BLaER1 treated with 17β-estradiol and CSF1 and Interleukin-3, amounts not matched to agents 10 nM and 100 nM (cell line): Measurements from ENCODE around the gene RAB13.
"Not testable (repeated sequence)": the region's sequence is repeated elsewhere in the genome, so short reads cannot be mapped to it uniquely, and the experiment has no call there.

Source experiments
- H3K27ac ChIP-seq, 11 experiments: shearing (Covaris generic); formaldehyde crosslinking; 2 replicates each; pipeline ENCODE4 v1.8.1; 2022
- H3K27me3 ChIP-seq, 11 experiments: shearing (Covaris generic); formaldehyde crosslinking; 2 replicates each; pipeline ENCODE4 v1.8.1; 2022
- H3K36me3 ChIP-seq, 11 experiments: shearing (Covaris generic); formaldehyde crosslinking; 2 replicates each; pipeline ENCODE4 v1.8.1; 2022
- H3K4me1 ChIP-seq, 10 experiments: shearing (Covaris generic); formaldehyde crosslinking; 2 replicates each; pipeline ENCODE4 v1.8.1; 2022
- H3K4me2 ChIP-seq, 11 experiments: shearing (Covaris generic); formaldehyde crosslinking; 2 replicates each; pipeline ENCODE4 v1.8.1; 2022
- H3K4me3 ChIP-seq, 10 experiments: shearing (Covaris generic); formaldehyde crosslinking; 2 replicates each; pipeline ENCODE4 v1.8.1; 2022
- H3K9ac ChIP-seq, 11 experiments: shearing (Covaris generic); formaldehyde crosslinking; 2 replicates each; pipeline ENCODE4 v1.8.1; 2022
- H3K9me3 ChIP-seq, 11 experiments: shearing (Covaris generic); formaldehyde crosslinking; replicated peaks in 1 of 11; 2 replicates each; pipeline ENCODE4 v1.8.1; 2022
- H4K20me1 ChIP-seq, 11 experiments: shearing (Covaris generic); formaldehyde crosslinking; 2 replicates each; pipeline ENCODE4 v1.8.1; 2022
- Cebpa-rat ChIP-seq, 11 experiments: shearing (Covaris generic); IDR thresholded peaks; 2 replicates each; pipeline ENCODE4 v1.8.1; 2022

RAB13 gene

GRCh38 chr1:153985941-153986761, at the start of gene RAB13:
RAB13 (minus strand) TSS chr1:153986339; CDS start chr1:153986236, 103 bp downstream.
- Histone ChIP-seq H3K36me3 (peaks cover 0 to 28% (median 23%) of the 10 kb centered on the region in 11 experiments; a peak in 21 of 22 replicates), H3K4me1 (peaks cover 45 to 77% (median 62%) of the 10 kb centered on the region in 10 experiments), H3K9ac (peak within 1 kb of the TSS; percentile 74 to 85 (median 81)), H3K9me3 (no peaks in the 10 kb centered on the region), H3K4me2 (peak within 1 kb of the TSS; percentile 80 to 100 (median 97)), H3K27ac (peak within 1 kb of the TSS; percentile 54 to 89 (median 81)), H3K27me3 (no peaks in the 10 kb centered on the region), H4K20me1 (peaks cover 0 to 8% (median 0%) of the 10 kb centered on the region in 11 experiments; a peak in 5 of 22 replicates), H3K4me3 (peak within 1 kb of the TSS; percentile 51 to 80 (median 67))
- TF ChIP-seq Cebpa-rat (IDR thresholded peaks at IDR 0.05) = no peak

GRCh38 chr1:154033697-154034096, 47.6 kb upstream of the RAB13 start:
- H3K4me1 ChIP-seq, H3K36me3 ChIP-seq, H3K4me3 ChIP-seq, H4K20me1 ChIP-seq, H3K27ac ChIP-seq, H3K4me2 ChIP-seq, H3K27me3 ChIP-seq, H3K9ac ChIP-seq: not testable (repeated sequence)
- H3K9me3 ChIP-seq = peaks cover 0 to 13% (median 8%) of the 10 kb centered on the region in 11 experiments; a peak in 9 of 22 replicates

- Histone ChIP-seq H3K4me2 (no peak overlapping the region), H3K36me3 (no peaks in the 10 kb centered on the region), H3K9me3 (no peaks in the 10 kb centered on the region), H3K27me3 (no peaks in the 10 kb centered on the region), H3K27ac (no peak overlapping the region), H3K4me3 (no peak overlapping the region), H3K4me1 (no peaks in the 10 kb centered on the region), H4K20me1 (no peaks in the 10 kb centered on the region), H3K9ac (no peak overlapping the region)
- no peak for TF ChIP-seq Cebpa-rat (IDR thresholded peaks at IDR 0.05)
These were observed 33.8 kb upstream of the RAB13 start for GRCh38 chr1:154019940-154020339.

DNA sequence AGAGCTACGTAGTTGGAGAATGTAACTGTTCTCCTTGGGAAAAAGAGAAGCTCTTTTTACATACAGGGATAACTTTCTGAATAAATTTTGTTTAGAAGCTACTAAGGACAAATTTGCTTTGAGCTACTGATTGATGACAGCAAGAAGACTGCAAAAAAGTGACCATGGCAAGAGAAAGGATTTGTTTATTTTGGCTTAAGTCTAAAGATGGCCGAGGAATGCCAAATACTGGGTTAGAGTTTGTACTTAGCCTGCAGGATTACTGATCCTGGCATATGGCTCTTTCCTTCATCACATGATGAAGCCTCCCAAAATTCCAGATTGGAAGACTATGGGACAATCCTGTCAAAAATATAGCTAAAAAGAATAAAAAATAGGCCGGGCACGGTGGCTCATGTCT, 33.1 kb upstream of the RAB13 start:
- Histone ChIP-seq H3K27me3 (no peaks in the 10 kb centered on the region), H3K4me3 (no peak overlapping the region), H3K36me3 (no peaks in the 10 kb centered on the region), H3K27ac (no peak overlapping the region), H3K9me3 (no peaks in the 10 kb centered on the region), H3K4me2 (no peak overlapping the region), H3K4me1 (no peaks in the 10 kb centered on the region; a peak in 1 of 20 replicates), H4K20me1 (no peaks in the 10 kb centered on the region), H3K9ac (no peak overlapping the region)
- no peak for TF ChIP-seq Cebpa-rat (IDR thresholded peaks at IDR 0.05)

DNA sequence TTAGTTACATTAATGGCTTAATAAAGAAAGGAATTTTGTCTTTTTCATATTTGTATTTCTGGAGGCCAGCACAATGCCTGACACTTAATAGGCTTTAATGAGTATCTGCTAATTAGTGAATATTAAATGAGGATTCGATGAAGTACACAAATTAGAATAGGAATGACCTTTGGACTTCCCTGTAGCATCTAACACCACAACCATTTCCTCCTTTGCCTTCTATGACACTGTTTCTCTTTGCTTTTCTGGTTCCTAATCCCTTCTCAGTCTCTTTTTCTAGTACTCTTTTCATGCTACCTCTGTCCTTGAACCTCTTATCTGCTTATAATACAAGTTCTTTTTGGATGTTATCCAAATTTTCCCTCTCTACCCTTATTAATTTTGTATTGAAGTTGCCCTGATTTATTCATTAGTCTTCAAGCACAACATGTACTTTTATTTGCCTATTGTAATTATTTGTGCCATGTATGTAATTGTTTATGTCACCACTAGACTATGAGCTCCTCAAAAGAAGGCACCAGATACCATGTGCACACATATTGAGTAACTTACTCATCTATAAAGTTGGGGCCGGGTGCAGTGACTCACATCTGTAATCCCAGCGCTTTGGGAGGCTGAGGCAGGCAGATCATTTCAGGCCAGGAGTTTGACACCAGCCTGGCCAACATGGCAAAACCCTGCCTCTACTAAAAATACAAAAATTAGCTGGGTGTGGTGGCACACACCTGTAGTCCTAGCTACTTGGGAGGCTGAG, 28.2 kb upstream of the RAB13 start:
- Histone ChIP-seq H3K27me3 (no peaks in the 10 kb centered on the region), H3K36me3 (no peaks in the 10 kb centered on the region), H3K9ac (no peak overlapping the region), H3K4me1 (no peaks in the 10 kb centered on the region; a peak in 1 of 20 replicates), H4K20me1 (no peaks in the 10 kb centered on the region), H3K9me3 (no peaks in the 10 kb centered on the region), H3K4me2 (no peak overlapping the region), H3K27ac (no peak overlapping the region), H3K4me3 (no peak overlapping the region)
- no peak for TF ChIP-seq Cebpa-rat (IDR thresholded peaks at IDR 0.05)

GRCh38 chr1:154012543-154012942, 26.4 kb upstream of the RAB13 start:
- not testable (repeated sequence) for H3K4me2 ChIP-seq, H3K4me1 ChIP-seq, H3K27ac ChIP-seq, H3K36me3 ChIP-seq, H3K9ac ChIP-seq, H3K27me3 ChIP-seq, H3K4me3 ChIP-seq, H4K20me1 ChIP-seq, H3K9me3 ChIP-seq

DNA sequence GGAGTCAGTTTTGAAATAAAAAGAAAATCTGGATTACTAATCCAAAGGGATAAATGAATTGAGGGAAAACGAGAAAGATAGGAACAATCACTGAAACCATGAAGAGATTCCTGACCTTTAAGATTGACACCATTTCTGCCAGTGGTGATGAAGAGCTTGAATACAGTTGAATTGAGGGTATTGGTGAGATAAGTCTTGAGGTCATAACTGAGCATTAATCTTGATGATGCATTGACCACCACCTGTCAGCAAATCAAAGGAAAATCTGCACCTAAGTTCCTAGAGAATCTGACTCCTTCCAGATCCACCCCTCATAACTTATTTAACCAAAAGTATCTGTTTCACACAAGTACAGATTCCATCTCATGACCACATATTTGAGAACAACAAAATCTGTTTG, 26.0 kb upstream of the RAB13 start:
- H3K4me1 ChIP-seq = no peaks in the 10 kb centered on the region; a peak in 1 of 20 replicates
- no peaks in the 10 kb centered on the region for H4K20me1 ChIP-seq
- H3K4me2 ChIP-seq = no peak overlapping the region
- no peak overlapping the region for H3K4me3 ChIP-seq
- no peaks in the 10 kb centered on the region for H3K27me3 ChIP-seq
- no peak overlapping the region for H3K9ac ChIP-seq
- H3K9me3 ChIP-seq = no peaks in the 10 kb centered on the region
- no peak overlapping the region for H3K27ac ChIP-seq
- no peaks in the 10 kb centered on the region for H3K36me3 ChIP-seq
- TF ChIP-seq Cebpa-rat (IDR thresholded peaks at IDR 0.05) = no peak

DNA sequence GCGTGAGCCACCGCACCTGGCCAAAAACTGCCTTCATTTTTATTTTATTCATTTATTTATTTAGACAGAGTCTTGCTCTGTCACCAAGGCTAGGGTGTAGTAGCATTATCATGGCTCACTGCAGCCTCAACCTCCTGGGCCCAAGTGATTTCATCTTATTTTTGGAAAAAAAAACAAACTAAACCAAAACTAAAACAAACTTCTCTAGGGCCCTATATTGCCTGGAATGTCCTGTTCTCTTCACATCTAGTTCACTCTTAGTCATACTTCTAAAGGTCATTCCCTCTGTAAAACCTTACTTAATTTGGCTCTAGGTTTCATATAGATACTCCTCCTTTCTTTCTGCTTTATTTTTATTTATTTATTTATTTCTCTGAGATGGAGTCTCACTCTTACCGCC, 20.0 kb upstream of the RAB13 start:
- no peak for TF ChIP-seq Cebpa-rat (IDR thresholded peaks at IDR 0.05)
- no peak overlapping the region for H3K4me2 ChIP-seq
- no peak overlapping the region for H3K9ac ChIP-seq
- H3K9me3 ChIP-seq = no peaks in the 10 kb centered on the region
- H3K4me3 ChIP-seq = no peak overlapping the region
- peaks cover 0 to 3% (median 0%) of the 10 kb centered on the region in 11 experiments; a peak in 1 of 22 replicates for H3K36me3 ChIP-seq
- no peaks in the 10 kb centered on the region for H3K27me3 ChIP-seq
- H4K20me1 ChIP-seq = no peaks in the 10 kb centered on the region
- H3K4me1 ChIP-seq = no peaks in the 10 kb centered on the region
- no peak overlapping the region for H3K27ac ChIP-seq

DNA sequence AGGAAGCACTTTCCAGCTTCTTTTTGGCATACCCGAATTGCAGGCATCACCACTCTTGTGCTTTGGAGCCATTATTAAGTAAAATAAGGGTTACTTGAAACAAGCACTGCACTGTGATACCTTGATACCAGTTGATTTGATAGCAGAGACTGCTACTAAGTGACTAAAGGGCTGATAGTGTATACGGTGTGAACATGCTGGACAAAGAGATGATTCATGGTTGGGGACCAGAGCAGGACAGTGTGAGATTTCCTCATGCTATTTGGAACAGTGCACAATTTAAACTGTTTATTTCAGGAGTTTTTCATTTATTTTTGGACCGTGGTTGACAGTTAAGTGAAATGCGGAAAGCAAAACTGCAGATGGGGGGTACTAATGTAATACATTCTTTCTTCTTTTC, 14.3 kb upstream of the RAB13 start:
- TF ChIP-seq Cebpa-rat (IDR thresholded peaks at IDR 0.05) = no peak
- Histone ChIP-seq H3K9ac (no peak overlapping the region), H3K4me3 (no peak overlapping the region), H3K4me1 (peaks cover 0 to 7% (median 0%) of the 10 kb centered on the region in 10 experiments; a peak in 4 of 20 replicates), H3K27me3 (no peaks in the 10 kb centered on the region), H3K27ac (no peak overlapping the region), H3K4me2 (no peak overlapping the region; a peak in 2 of 22 replicates), H4K20me1 (peaks cover 0 to 11% (median 0%) of the 10 kb centered on the region in 11 experiments; a peak in 3 of 22 replicates), H3K36me3 (peaks cover under 1 to 7% (median 5%) of the 10 kb centered on the region in 11 experiments; a peak in 14 of 22 replicates), H3K9me3 (no peaks in the 10 kb centered on the region)

DNA sequence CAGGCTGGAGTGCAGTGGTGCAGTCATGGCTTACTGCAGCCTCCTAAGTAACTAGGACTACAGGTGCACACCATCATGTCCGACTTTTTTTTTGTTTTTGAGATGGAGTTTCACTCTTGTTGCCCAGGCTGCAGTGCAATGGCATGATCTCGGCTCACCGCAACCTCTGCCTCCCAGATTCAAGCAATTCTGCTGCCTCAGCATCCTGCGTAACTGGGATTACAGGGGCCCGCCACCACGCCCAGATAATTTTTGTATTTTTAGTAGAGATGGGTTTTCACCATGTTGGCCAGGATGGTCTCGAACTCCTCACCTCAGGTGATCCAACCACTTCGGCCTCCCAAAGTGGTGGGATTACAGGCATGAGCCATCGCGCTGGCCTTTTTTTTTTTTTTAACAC, 10.7 kb upstream of the RAB13 start:
- not testable (repeated sequence) for H3K9me3 ChIP-seq, H3K27ac ChIP-seq, H3K4me2 ChIP-seq, H3K4me3 ChIP-seq, H3K27me3 ChIP-seq, H3K9ac ChIP-seq
- Histone ChIP-seq H3K36me3 (peaks cover 34 to 42% (median 40%) of the 10 kb centered on the region in 11 experiments), H3K4me1 (peaks cover 11 to 36% (median 22%) of the 10 kb centered on the region in 10 experiments), H4K20me1 (peaks cover 12 to 47% (median 30%) of the 10 kb centered on the region in 11 experiments; a peak in 16 of 22 replicates)
